ENCODE data around the gene SYTL2. TPM values are rescaled to one million over a fixed set of nuclear protein-coding genes. Genes with fewer than 3 reads are reported as not detected.

Gene SYTL2
- total RNA-seq, 1 experiment from 2014 or later = 17.3 TPM

GRCh38 chr11:85756401-85757200 lies 54.3 kb downstream of the SYTL2 start:
- no peaks in the 10 kb centered on the region for H3K9me3 ChIP-seq
- no peak for DNase-seq
- no peak overlapping the region for H3K4me3 ChIP-seq
- H3K36me3 ChIP-seq = no peaks in the 10 kb centered on the region; the same call in 1 of the 2 replicates
- no peaks in the 10 kb centered on the region for H3K27me3 ChIP-seq

GRCh38 chr11:85755701-85756100 lies 55.2 kb downstream of the SYTL2 start:
- no peaks in the 10 kb centered on the region for H3K36me3 ChIP-seq
- no peak for DNase-seq
- H3K27me3 ChIP-seq = no peaks in the 10 kb centered on the region
- H3K9me3 ChIP-seq = no peaks in the 10 kb centered on the region
- no peak overlapping the region for H3K4me3 ChIP-seq

GRCh38 chr11:85755285-85755684 lies 55.7 kb downstream of the SYTL2 start:
- Histone ChIP-seq H3K36me3 (no peaks in the 10 kb centered on the region), H3K27me3 (no peaks in the 10 kb centered on the region), H3K9me3 (no peaks in the 10 kb centered on the region), H3K4me3 (no peak overlapping the region)
- DNase-seq = no peak

GRCh38 chr11:85752890-85753581 lies 57.9 kb downstream of the SYTL2 start:
- H3K27me3 ChIP-seq = no peaks in the 10 kb centered on the region
- no peak overlapping the region for H3K4me3 ChIP-seq
- no peak for DNase-seq
- no peaks in the 10 kb centered on the region for H3K9me3 ChIP-seq
- no peaks in the 10 kb centered on the region for H3K36me3 ChIP-seq

GRCh38 chr11:85752201-85752889 lies 58.6 kb downstream of the SYTL2 start:
- Histone ChIP-seq H3K9me3 (no peaks in the 10 kb centered on the region), H3K27me3 (no peaks in the 10 kb centered on the region)

GRCh38 chr11:85751724-85752123 lies 59.2 kb downstream of the SYTL2 start:
- no peaks in the 10 kb centered on the region; the same call in 1 of the 2 replicates for H3K36me3 ChIP-seq
- no peak overlapping the region for H3K4me3 ChIP-seq
- DNase-seq = no peak
- H3K9me3 ChIP-seq = no peaks in the 10 kb centered on the region
- no peaks in the 10 kb centered on the region for H3K27me3 ChIP-seq

More at GRCh38 chr11:85752201-85752889, 58.6 kb downstream of the SYTL2 start:
- Histone ChIP-seq H3K36me3 (no peaks in the 10 kb centered on the region; the same call in 1 of the 2 replicates), H3K4me3 (no peak overlapping the region)
- DNase-seq = no peak

GRCh38 chr11:85750646-85751045 lies 60.3 kb downstream of the SYTL2 start:
- no peaks in the 10 kb centered on the region for H3K9me3 ChIP-seq
- no peak overlapping the region for H3K4me3 ChIP-seq
- DNase-seq = no peak
- no peaks in the 10 kb centered on the region for H3K27me3 ChIP-seq
- H3K36me3 ChIP-seq = peaks cover 2% of the 10 kb centered on the region

- no peak for DNase-seq
- Histone ChIP-seq H3K9me3 (no peaks in the 10 kb centered on the region), H3K27me3 (no peaks in the 10 kb centered on the region), H3K4me3 (no peak overlapping the region), H3K36me3 (peaks cover 2% of the 10 kb centered on the region)
These were observed 61.1 kb downstream of the SYTL2 start for GRCh38 chr11:85749884-85750283.

- peaks cover 2% of the 10 kb centered on the region for H3K36me3 ChIP-seq
- DNase-seq = no peak
- no peaks in the 10 kb centered on the region for H3K27me3 ChIP-seq
- H3K4me3 ChIP-seq = no peak overlapping the region
- H3K9me3 ChIP-seq = no peaks in the 10 kb centered on the region
These were observed 61.6 kb downstream of the SYTL2 start for GRCh38 chr11:85749287-85749834.

GRCh38 chr11:85748455-85748891 lies 62.5 kb downstream of the SYTL2 start:
- no peak overlapping the region for H3K4me3 ChIP-seq
- DNase-seq = no peak
- H3K9me3 ChIP-seq = no peaks in the 10 kb centered on the region
- no peaks in the 10 kb centered on the region for H3K27me3 ChIP-seq
- H3K36me3 ChIP-seq = peaks cover 2% of the 10 kb centered on the region

- Histone ChIP-seq H3K9me3 (no peaks in the 10 kb centered on the region), H3K27me3 (no peaks in the 10 kb centered on the region), H3K4me3 (no peak overlapping the region), H3K36me3 (peaks cover 2% of the 10 kb centered on the region)
- DNase-seq = no peak
These were observed 64.3 kb downstream of the SYTL2 start for GRCh38 chr11:85746670-85747069.

- peaks cover 2% of the 10 kb centered on the region for H3K36me3 ChIP-seq
- DNase-seq = no peak
- H3K27me3 ChIP-seq = no peaks in the 10 kb centered on the region
- H3K9me3 ChIP-seq = no peaks in the 10 kb centered on the region
- H3K4me3 ChIP-seq = no peak overlapping the region
These were observed 65.3 kb downstream of the SYTL2 start for GRCh38 chr11:85745626-85746025.

- H3K36me3 ChIP-seq = peaks cover 2% of the 10 kb centered on the region
- no peak for DNase-seq
- no peaks in the 10 kb centered on the region for H3K9me3 ChIP-seq
- H3K4me3 ChIP-seq = no peak overlapping the region
- no peaks in the 10 kb centered on the region for H3K27me3 ChIP-seq
These were observed 68.1 kb downstream of the SYTL2 start for GRCh38 chr11:85742873-85743275.

- Histone ChIP-seq H3K27me3 (no peaks in the 10 kb centered on the region), H3K36me3 (peaks cover 2% of the 10 kb centered on the region), H3K4me3 (no peak overlapping the region), H3K9me3 (no peaks in the 10 kb centered on the region)
- DNase-seq = no peak
These were observed 68.6 kb downstream of the SYTL2 start for GRCh38 chr11:85742348-85742747.

GRCh38 chr11:85740481-85741400 lies 70.2 kb downstream of the SYTL2 start:
- DNase-seq = no peak
- Histone ChIP-seq H3K36me3 (no peaks in the 10 kb centered on the region; the same call in 1 of the 2 replicates), H3K27me3 (no peaks in the 10 kb centered on the region), H3K4me3 (no peak overlapping the region), H3K9me3 (no peaks in the 10 kb centered on the region)

- Histone ChIP-seq H3K9me3 (no peaks in the 10 kb centered on the region), H3K36me3 (peaks cover 4% of the 10 kb centered on the region), H3K4me3 (no peak overlapping the region), H3K27me3 (no peaks in the 10 kb centered on the region)
- DNase-seq = no peak
These were observed 73.2 kb downstream of the SYTL2 start for GRCh38 chr11:85737738-85738137.

Measured in MG63 (cell line).